GM21526 (cell line): Measurements from ENCODE around the gene PTCHD1.

ENCODE experiments used
- ATAC-seq: cut with Tn5 transposase; IDR thresholded peaks from one replicate; pipeline ENCODE4 v1.9.1; 2021; ENCODE audit warnings: moderate library complexity; ENCODE audit not compliant: unreplicated experiment, low FRiP score

PTCHD1 gene

GRCh38 chrX:23394421-23394820 is 59.8 kb downstream of the PTCHD1 start:
- ATAC-seq = no peak

DNA sequence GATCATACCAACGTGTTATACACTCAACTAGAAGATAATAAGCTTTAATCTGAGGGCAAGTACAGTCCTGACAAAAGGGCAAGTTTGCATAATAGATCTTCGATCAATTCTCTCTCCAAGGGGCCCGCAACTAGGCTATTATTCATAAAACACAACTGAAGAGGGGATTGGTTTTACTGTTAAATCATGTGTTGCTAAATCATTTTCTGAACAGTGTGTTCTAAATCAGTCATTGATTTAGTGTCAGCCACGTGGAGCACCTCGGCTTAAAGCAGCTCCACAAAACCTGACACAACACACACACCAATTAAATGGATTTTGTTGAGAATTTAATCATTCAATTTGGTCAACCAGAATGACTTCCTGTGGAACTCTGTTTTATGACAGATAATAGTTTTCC is 61.6 kb downstream of the PTCHD1 start:
- ATAC-seq = no peak

- ATAC-seq = no peak
Observed at GRCh38 chrX:23398570-23398969, 63.9 kb downstream of the PTCHD1 start.

DNA sequence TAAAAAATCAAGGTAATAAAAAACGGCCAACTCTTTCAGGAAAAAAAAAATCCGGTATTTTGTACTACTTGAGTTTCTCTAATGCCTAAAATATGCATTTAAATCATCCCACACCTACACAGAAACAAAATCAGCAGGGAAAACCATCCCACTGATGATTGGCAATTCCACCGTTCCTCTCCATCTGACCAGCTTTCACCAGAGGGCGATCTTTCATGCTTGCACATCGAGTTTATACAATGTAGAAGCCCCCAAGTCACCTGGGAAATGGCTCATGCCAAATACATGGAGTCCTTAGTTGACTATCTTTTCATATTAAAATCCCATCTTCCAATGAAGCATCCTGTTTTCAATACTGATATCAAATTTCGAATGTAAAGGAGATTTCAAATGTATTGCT is 69.2 kb downstream of the PTCHD1 start:
- ATAC-seq = no peak

- ATAC-seq = no peak
Observed at GRCh38 chrX:23422912-23423311, 88.3 kb downstream of the PTCHD1 start.

DNA sequence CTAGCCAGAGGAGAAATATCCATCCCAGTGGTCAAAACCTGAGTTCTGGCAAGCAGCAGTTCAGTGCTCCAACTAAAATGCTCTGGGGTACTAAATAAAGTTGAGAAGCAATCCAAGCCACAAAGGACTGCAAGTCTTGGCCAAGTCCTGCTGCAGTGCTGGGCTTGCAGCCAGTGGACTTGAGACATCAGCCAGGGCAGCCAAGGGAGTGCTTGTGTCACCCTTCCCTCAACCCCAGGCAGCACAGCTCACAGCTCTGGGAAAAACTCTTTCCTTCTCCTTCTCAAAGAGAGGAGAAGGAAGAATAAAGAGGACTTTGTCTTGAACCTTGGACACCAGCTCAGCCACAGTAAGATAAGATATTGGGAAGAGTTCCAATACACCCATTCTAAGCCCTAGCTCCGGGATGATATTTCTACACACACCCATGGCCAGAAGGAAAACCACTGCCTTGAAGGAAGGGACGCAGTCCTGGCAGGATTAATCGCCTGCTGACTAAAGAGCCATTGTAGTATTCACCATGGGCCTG is 99.8 kb downstream of the PTCHD1 start:
- no peak for ATAC-seq

DNA sequence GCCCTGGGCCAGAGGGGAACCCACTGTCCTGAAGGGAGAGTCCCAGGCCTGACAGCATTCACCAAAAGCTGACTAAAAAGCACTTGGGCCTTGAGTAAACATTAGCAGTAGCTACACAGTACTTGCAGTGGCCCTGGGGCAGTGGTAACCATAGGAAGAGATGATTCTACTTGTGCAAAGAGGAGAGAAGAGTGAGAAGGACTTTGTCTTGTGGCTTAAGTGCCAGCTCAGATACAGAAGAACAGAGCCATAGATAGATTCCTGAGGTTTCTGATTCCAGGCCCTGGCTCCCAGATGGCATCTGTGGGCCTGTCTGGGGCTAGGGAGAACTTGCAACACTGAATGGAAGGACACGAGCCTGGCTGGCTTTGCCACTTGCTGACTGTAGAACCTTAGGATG is 100.5 kb downstream of the PTCHD1 start:
- ATAC-seq = no peak

DNA sequence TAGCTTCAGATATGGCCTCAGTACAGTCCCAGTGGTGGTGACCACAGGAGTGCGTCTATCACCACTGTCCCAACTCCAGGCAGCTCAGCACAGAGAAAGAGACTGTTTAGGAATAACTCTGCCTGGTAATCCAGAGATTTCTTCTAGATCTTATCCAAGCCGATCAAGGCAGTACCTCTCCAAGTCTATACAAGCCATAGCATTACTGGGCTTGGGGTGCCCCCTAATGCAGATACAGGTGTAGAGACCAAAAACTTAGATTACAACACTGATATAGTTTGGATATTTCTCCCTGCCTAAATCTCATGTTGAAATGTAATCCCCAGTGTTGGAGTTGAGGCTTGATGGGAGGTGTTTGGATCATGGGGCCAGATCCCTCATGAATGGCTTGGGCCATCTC is 100.9 kb downstream of the PTCHD1 start:
- ATAC-seq = no peak

GRCh38 chrX:23436875-23437274 is 102.2 kb downstream of the PTCHD1 start:
- no peak for ATAC-seq

- ATAC-seq = no peak
Observed at GRCh38 chrX:23451266-23451665, 116.6 kb downstream of the PTCHD1 start.
